PC-9 (cell line): ENCODE measurements around the gene SLC16A8. TPM values are rescaled to one million over a fixed set of nuclear protein-coding genes. Genes with fewer than 3 reads are reported as not detected.

ENCODE experiments used
- BruUV-seq: library from RNA; stranded (reverse); fragments of 400-500 nt; replicated peaks from 2 replicates; lab custom pipeline; 2021; lab: Mats Ljungman, UMichigan
- CTCF ChIA-PET: fragments of 300-600 bp; sonication (Branson Sonifier 250); formaldehyde crosslinking; loops from one replicate; lab custom pipeline; 2022; ENCODE audit warnings: antibody characterized with exemption; lab: Charles Lee
- POLR2A ChIA-PET: fragments of 300-600 bp; sonication (Branson Sonifier 250); formaldehyde crosslinking; loops from one replicate; lab custom pipeline; 2022; ENCODE audit warnings: antibody characterized with exemption; ENCODE audit not compliant: unreplicated experiment; lab: Charles Lee
- DNase-seq, 2 experiments: peaks; one replicate each; pipeline versions ENCODE4 v3.0.0 to v3.0.0-alpha.2; 2015 to 2022; ENCODE audit warnings: mixed read lengths in 1 of 2
- H2AFZ ChIP-seq: fragments of 200-600 bp; sonication (generic); 2 replicates; pipeline ENCODE4 v1.8.1; 2017; ENCODE audit warnings: antibody characterized with exemption
- H3F3A ChIP-seq: fragments of 200-600 bp; sonication (generic); 2 replicates; pipeline ENCODE4 v1.8.1; 2017; ENCODE audit warnings: antibody characterized with exemption, mild to moderate bottlenecking, low read depth; ENCODE audit not compliant: insufficient read depth
- H3K27ac ChIP-seq: fragments of 200-600 bp; sonication (generic); 2 replicates; pipeline ENCODE4 v1.6.1; 2016; ENCODE audit warnings: mixed run types
- H3K27me3 ChIP-seq: fragments of 200-600 bp; sonication (generic); 2 replicates; pipeline ENCODE4 v1.6.1; 2016; ENCODE audit warnings: low read depth, mixed run types; ENCODE audit not compliant: insufficient read depth
- H3K36me3 ChIP-seq: fragments of 200-600 bp; sonication (generic); 2 replicates; pipeline ENCODE4 v1.6.1; 2016; ENCODE audit warnings: low read depth, mixed run types
- H3K4me1 ChIP-seq: fragments of 200-600 bp; sonication (generic); replicated peaks from 2 replicates; pipeline ENCODE4 v1.6.1; 2016; ENCODE audit warnings: mixed run types; ENCODE audit not compliant: insufficient read depth
- H3K4me2 ChIP-seq: fragments of 200-600 bp; sonication (generic); 2 replicates; pipeline ENCODE4 v1.6.1; 2017; ENCODE audit warnings: mixed run types
- H3K4me3 ChIP-seq: fragments of 200-600 bp; sonication (generic); 2 replicates; pipeline ENCODE4 v1.6.1; 2016; ENCODE audit warnings: mixed run types
- H3K79me2 ChIP-seq: fragments of 200-600 bp; sonication (generic); 2 replicates; pipeline ENCODE4 v1.6.1; 2017; ENCODE audit warnings: low read depth, mixed run types
- H3K9me2 ChIP-seq: fragments of 200-600 bp; sonication (generic); 2 replicates; pipeline ENCODE4 v1.8.1; 2017; ENCODE audit warnings: mild to moderate bottlenecking; ENCODE audit not compliant: insufficient read depth
- H3K9me3 ChIP-seq: fragments of 200-600 bp; sonication (generic); 2 replicates; pipeline ENCODE4 v1.8.1; 2016; ENCODE audit warnings: low read depth; ENCODE audit not compliant: insufficient read depth
- H4K20me1 ChIP-seq: fragments of 200-600 bp; sonication (generic); 2 replicates; pipeline ENCODE4 v1.8.1; 2017; ENCODE audit not compliant: insufficient read depth
- CTCF ChIP-seq: fragments of 200-600 bp; sonication (generic); conservative IDR thresholded peaks from 2 replicates; pipeline ENCODE4 v1.6.1; 2017; ENCODE audit warnings: mixed run types, antibody characterized with exemption, mild to moderate bottlenecking, moderate library complexity
- EZH2 ChIP-seq: fragments of 200-600 bp; sonication (generic); IDR thresholded peaks from 2 replicates; pipeline ENCODE4 v1.8.0; 2017; ENCODE audit warnings: antibody characterized with exemption, low read depth
- intact Hi-C: fragments of 100-400 bp; cut with micrococcal nuclease; formaldehyde crosslinking; loops from one replicate; pipeline ENCODE4 v1.10.0; 2022; ENCODE audit not compliant: unreplicated experiment
- total RNA-seq: library from RNA; stranded (reverse); gene quantifications from 2 replicates; pipeline ENCODE4 v1.2.3, GENCODE V29; 2021

The SLC16A8 gene
- total RNA-seq, 1 experiment from 2014 or later, result not detected

GRCh38 chr22:38041760-38042487 lies 42.1 kb downstream of the SLC16A8 start:
- no peak overlapping the region for H3K4me3 ChIP-seq
- TF ChIP-seq CTCF, result no peak
- TF ChIP-seq EZH2, result no peak
- POLR2A ChIA-PET, result interaction anchor here (0.6 kb wide), 1 partner anchor 87 kb away, joined by 11 read pairs; no protein-coding TSS in a partner anchor
- H3K36me3 ChIP-seq, result no peaks in the 10 kb centered on the region
- H3K27me3 ChIP-seq, result no peaks in the 10 kb centered on the region
- H3K27ac ChIP-seq, result no peak overlapping the region
- no peak overlapping the region for H3K4me2 ChIP-seq
- H3K9me3 ChIP-seq, result no peaks in the 10 kb centered on the region
- DNase-seq, result no peak
- H3F3A ChIP-seq, result no peaks in the 10 kb centered on the region
- H3K9me2 ChIP-seq, result no peaks in the 10 kb centered on the region
- H3K79me2 ChIP-seq, result no peaks in the 10 kb centered on the region
- H3K4me1 ChIP-seq, result no peaks in the 10 kb centered on the region
- H2AFZ ChIP-seq, result no peak overlapping the region
- intact Hi-C loops, result loop anchor here (5.0 kb wide), 1 partner anchor 225 kb away; no protein-coding TSS in a partner anchor
- CTCF ChIA-PET, result interaction anchor here (0.5 to 1.1 kb wide), 2 partner anchors 10 to 105 kb away, joined by 4 to 5 read pairs; no protein-coding TSS in a partner anchor
- H4K20me1 ChIP-seq, result no peaks in the 10 kb centered on the region
- BruUV-seq, result no TSS peak

GRCh38 chr22:38040953-38041759 lies 42.8 kb downstream of the SLC16A8 start:
- H3K4me2 ChIP-seq, result no peak overlapping the region
- intact Hi-C loops, result loop anchor here (5.0 kb wide), 1 partner anchor 224 kb away; no protein-coding TSS in a partner anchor
- H3K9me3 ChIP-seq, result no peaks in the 10 kb centered on the region
- H2AFZ ChIP-seq, result no peak overlapping the region
- H3K36me3 ChIP-seq, result no peaks in the 10 kb centered on the region
- no peak for TF ChIP-seq EZH2
- TF ChIP-seq CTCF, result no peak
- BruUV-seq, result no TSS peak
- no peak overlapping the region for H3K27ac ChIP-seq
- no peak for DNase-seq
- H3K27me3 ChIP-seq, result no peaks in the 10 kb centered on the region
- no peaks in the 10 kb centered on the region for H3K79me2 ChIP-seq
- no peaks in the 10 kb centered on the region for H3K4me1 ChIP-seq
- ChIA-PET POLR2A (no interaction called here), CTCF (interaction anchor here (0.5 kb wide), 1 partner anchor 104 kb away, joined by 5 read pairs; no protein-coding TSS in a partner anchor)
- no peaks in the 10 kb centered on the region for H4K20me1 ChIP-seq
- H3F3A ChIP-seq, result no peaks in the 10 kb centered on the region
- H3K9me2 ChIP-seq, result no peaks in the 10 kb centered on the region
- H3K4me3 ChIP-seq, result no peak overlapping the region

GRCh38 chr22:38038890-38039812 lies 44.8 kb downstream of the SLC16A8 start:
- BruUV-seq, result no TSS peak
- TF ChIP-seq EZH2 (no peak), CTCF (no peak)
- intact Hi-C loops, result no loop called here
- peak in 1 of 2 experiments; percentile 32 for DNase-seq
- Histone ChIP-seq H3F3A (no peaks in the 10 kb centered on the region), H3K4me1 (peaks cover 10% of the 10 kb centered on the region), H3K9me3 (no peaks in the 10 kb centered on the region), H3K27ac (no peak overlapping the region), H3K79me2 (no peaks in the 10 kb centered on the region), H3K4me2 (no peak overlapping the region), H3K4me3 (no peak overlapping the region), H2AFZ (no peak overlapping the region), H3K9me2 (no peaks in the 10 kb centered on the region), H3K36me3 (no peaks in the 10 kb centered on the region), H4K20me1 (no peaks in the 10 kb centered on the region), H3K27me3 (no peaks in the 10 kb centered on the region)
- POLR2A ChIA-PET, result no interaction called here
- CTCF ChIA-PET, result no interaction called here
